Measurements from ENCODE around the gene LSM10.

- TF ChIP-seq CTCF (conservative IDR thresholded peaks at IDR 0.05; ENCODE audit: low read depth, low read length) (no peak), MXI1 (IDR thresholded peaks at IDR 0.05; ENCODE audit: borderline replicate concordance, low read depth, low read length) (0 out of 2 replicates have a peak, but pooled peaks have one; percentile 27), MAFK (IDR thresholded peaks at IDR 0.05; ENCODE audit: low read depth, low read length) (no peak), POLR2A (IDR thresholded peaks at IDR 0.05; ENCODE audit: low read depth, low read length) (no peak), BHLHE40 (IDR thresholded peaks at IDR 0.05; ENCODE audit: low read depth, low read length) (no peak), RAD21 (IDR thresholded peaks at IDR 0.05; ENCODE audit: low read length) (no peak), NFE2L2 (IDR thresholded peaks at IDR 0.05; ENCODE audit: low read depth, low read length) (no peak)
Observed at GRCh38 chr1:36349241-36349671, 48.5 kb downstream of the LSM10 start.
